ENCODE results near the gene ANTXR1.
"Not testable (repeated sequence)": the region's sequence is repeated elsewhere in the genome, so short reads cannot be mapped to it uniquely, and the experiment has no call there.

Gene ANTXR1

DNA sequence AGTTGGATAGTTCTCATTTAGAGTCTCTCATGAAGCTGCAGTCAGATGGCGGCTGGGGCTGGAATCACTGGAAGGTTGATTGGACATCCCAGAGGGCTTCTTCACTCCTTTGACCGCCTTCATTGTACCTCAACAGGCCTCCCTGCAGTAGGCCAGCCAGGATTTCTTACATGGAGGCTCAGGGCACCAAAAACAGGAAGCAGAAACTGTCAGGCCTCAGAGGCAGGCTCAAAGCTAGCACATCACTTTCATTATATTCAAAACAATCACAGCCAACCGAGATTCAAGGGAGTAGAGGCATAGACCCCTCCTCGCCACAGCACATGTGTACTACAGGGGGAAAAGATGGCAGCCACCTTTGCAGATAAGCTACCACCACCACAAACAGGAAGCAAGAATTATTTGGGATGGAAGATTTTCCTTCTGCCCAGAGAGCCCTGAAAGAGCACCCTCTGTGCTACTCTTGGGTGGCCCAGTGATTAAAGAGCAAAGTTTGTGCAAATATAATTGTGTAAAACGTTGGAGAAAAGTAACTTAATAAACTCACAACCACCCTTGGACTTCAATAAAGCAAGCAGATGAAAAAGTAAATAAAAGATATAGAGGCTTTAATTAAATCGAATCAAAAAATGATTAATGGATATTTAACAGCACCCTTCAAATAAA lies 218.8 kb downstream of the ANTXR1 start:
- no peak for DNase-seq (ENCODE audit: low read depth, low spot score)

DNA sequence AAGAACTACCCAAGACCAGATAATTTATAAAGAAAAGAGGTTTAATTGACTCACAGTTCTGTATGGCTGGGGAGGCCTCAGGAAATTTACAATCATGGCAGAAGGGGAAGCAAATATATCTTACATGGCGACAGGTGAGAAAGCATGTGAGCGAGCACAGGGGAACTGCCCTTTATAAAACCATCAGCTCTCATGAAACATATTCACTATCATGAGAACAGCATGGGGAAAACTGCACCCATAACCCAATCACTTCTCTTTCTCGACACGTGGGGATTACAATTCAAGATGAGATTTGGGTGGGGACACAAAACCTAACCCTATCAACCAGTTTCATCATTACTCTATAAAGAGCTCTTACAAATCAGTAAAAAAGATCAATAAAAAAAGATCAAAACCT lies 222.9 kb downstream of the ANTXR1 start:
- not testable (repeated sequence) for DNase-seq (ENCODE audit: low read depth, low spot score)

DNA sequence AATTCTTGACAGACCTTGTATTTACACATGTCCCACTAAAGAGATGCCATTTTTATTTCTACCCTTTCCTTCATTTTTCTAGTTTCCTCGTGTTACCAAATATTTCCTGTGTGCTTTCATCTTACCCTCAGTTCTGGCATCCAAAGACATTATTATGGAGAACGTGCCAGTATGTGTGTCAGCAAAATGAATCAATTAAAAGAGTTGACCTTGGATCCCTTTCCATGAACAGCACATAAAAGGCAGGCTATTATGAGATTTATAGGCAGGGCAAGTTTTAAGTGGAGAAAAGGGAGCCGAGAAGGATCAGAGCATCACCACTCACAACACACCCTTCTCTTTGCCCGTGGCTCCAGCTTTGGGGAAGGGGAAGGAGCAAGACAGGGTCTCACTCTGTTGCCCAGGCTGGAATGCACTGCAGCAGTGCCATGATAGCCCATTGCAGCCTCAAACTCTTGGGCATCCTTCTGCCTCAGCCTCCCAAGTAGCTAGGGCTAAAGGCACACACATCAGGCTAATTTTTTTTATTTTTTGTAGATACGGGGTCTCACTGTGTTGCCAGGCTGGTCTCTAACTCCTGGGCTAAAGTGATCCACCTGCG lies 224.2 kb downstream of the ANTXR1 start:
- no peak for DNase-seq (ENCODE audit: low read depth, low spot score)

DNA sequence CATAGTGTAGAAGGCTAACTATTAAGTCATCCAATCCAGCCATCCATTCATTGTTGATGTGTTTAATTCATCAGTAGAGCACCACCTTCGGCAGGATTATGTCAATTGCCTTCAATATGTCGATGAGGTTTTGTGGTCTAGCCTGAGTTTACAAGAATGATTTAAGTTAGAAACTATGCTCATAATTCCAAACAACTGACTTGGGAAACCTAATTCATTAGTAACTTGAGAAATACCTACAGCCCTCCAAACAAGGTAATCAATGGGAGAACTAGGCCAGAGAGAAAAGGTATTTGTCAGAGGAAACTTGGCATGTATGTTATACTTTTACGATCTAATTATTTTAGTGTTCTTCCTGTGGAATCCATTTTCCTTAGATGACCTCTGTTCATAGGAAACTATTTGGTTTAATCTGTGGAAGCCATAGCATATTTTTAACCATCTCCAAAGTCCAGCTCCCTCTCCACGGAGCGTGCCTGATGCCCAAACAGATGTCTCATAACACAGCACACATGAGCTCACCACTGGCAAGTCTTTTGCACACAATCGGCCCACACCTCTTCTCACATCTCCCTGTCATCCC lies 225.6 kb downstream of the ANTXR1 start:
- DNase-seq (ENCODE audit: low read depth, low spot score) = no peak

DNA sequence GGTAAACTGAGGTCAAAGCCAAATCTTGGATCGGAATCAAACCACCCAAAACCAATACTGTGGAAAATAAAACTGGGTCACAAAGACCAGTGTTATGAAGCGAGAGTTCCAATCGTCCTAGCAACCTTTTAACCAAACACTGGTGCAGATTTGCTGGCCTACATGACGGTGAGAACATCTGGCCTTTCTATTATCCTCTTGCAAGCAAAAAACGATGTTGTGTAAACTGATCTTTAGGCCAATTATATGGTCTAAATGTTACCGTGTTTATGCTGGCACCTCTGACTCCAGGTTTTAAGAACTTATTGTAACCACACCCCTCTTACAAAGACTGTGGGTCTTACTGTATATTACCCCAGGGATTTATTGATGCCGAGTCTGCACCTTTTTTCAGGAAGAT lies 228.1 kb downstream of the ANTXR1 start:
- no peak for DNase-seq (ENCODE audit: low read depth, low spot score)

DNA sequence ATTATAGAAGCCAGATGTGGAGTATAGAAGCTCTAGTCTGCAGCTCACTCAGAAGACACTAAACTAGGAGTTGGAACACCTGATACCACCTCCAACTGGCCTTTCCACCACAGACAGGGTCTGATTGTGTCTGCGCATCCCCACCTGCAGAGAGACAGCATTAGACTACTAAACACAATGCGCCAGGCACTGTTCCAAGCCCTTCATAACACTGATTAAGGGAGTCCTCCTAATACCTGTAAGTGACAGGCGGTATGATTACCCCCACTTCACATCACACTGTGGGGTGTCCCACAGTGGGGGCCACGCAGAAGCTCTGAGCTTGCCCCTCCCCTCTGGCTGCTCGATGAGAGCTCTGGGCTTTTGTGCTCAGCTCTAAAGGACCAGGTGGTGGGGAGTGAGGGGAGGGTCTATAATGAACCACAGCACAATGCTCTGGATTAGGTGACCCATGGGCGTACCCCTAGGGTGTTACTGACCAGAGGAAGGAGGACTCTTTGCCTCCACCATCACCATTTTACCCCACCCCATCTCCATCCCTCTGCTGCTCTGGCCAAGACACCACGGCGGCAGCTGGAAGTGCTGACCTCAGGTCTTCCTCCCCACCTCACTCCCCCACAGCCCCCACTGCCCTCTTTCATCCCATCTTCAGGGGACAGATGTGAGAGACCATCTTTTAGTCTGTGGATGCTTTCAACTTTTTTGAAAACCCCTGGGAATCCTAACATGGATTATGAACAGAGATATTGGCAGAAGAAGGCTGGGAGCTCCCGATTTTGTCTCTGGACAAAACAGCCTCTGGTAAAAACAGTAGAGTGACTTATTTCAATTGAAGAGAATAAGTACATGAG lies 228.9 kb downstream of the ANTXR1 start:
- DNase-seq (ENCODE audit: low read depth, low spot score) = no peak

DNA sequence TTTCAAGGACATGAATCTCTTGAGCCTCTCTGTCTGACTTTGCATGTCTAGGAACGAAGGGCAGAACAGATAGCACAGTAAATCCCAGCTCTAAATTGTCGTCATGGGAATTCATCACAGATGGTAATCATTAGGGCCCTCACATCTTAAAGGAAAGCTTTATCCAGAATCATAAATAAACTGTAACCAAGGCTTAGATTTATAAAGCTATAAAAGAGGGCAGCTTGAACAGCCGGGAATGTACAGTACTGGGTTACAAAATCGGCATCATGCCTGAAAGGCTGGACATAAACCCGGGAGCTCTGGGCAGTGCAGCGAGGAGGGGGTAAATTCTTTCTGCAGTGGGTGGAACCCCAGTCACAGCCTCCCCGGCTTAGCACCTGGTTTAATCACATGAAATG lies 229.7 kb downstream of the ANTXR1 start:
- no peak for DNase-seq (ENCODE audit: low read depth, low spot score)

DNA sequence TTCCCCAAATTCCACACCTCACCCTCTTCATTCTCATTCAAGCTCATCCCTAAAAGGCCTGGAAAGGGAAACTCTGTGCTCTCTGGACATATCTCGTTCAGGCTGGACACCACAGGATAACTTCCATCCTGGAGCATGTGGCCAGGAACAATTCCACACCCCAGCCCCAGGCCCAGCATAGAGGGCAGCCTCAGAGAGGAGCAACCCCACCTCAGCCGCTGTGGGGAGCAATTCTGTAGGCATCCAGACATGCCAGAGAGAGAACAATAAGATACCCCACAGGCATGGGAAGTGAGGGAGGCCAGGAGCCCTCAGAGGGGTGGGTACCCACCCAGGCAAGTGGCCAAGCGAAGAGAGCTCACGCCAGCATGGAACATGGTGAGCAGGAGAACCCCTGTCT lies 230.7 kb downstream of the ANTXR1 start:
- no peak for DNase-seq (ENCODE audit: low read depth, low spot score)

DNA sequence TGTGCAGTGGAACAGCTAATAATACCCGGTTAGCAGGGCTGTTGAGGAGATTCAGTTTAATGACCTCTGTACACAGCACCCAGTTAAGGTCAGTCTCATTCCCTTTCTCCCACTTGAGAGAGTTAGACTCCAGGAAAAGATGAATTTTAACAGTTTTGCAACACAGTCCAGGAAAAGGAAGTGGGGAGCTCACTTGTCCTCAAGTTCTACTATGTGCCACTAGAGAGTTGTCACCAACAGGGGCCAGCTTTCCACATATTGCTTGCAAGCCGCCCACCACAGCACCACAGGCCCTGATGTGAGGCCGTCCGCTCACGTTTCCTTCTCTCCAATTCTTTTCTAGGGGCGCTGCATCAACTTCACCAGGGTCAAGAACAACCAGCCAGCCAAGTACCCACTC lies 231.9 kb downstream of the ANTXR1 start:
- DNase-seq (ENCODE audit: low read depth, low spot score) = no peak

DNA sequence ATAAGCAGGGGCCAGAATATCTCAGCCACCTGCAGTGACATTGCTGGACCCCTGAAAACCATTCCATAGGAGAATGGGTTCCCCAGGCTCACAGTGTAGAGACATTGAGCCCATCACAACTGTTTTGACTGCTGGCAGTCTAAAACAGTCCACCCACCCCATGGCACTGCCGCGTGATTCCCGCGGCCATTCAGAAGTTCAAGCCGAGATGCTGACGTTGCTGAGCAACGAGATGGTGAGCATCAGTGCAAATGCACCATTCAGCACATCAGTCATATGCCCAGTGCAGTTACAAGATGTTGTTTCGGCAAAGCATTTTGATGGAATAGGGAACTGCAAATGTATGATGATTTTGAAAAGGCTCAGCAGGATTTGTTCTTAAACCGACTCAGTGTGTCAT lies 234.6 kb downstream of the ANTXR1 start:
- no peak for DNase-seq (ENCODE audit: low read depth, low spot score)

DNA sequence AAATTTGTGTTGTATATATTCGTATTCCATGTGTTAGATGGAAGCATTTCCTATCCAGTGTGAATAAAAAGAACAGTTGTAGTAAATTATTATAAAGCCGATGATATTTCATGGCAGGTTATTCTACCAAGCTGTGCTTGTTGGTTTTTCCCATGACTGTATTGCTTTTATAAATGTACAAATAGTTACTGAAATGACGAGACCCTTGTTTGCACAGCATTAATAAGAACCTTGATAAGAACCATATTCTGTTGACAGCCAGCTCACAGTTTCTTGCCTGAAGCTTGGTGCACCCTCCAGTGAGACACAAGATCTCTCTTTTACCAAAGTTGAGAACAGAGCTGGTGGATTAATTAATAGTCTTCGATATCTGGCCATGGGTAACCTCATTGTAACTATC lies 235.3 kb downstream of the ANTXR1 start:
- no peak for DNase-seq (ENCODE audit: low read depth, low spot score)

DNA sequence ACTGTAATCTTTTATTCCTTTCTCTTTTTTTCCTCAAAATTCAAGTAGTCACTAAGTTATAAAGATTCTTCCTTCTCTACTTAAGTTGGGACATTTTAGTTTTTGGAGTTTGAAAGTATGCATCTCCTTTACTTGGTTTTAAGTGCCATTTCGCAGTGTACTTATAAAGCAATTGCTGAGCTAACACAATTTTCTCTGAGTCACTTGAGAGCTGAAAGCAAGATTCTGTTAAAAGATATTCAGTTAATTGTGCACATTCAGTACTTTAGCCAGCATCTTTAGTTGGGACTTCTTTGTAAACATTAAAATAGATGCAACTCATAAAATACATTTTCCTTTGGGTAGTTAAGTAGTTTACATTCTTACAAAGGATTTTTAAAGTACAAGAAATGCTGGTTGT lies 238.0 kb downstream of the ANTXR1 start:
- DNase-seq (ENCODE audit: low read depth, low spot score) = no peak

DNA sequence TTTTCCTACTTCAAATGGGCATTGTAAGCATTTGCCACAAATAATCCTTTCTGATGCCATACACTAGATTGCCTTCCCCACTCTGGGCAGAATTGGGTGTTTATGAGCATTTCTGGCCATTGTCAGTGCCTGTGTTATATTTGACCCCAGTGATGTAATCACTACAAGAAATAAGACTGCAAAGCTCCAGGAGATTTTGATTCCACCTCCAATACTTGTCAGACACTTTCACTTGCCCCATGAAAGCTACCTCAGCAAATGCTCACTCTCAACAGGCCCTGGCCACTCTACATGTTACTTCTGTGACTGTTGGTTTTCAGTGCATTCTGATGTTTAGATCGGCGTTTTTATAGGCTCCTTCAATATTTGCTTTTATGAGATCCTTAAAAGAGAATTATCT lies 239.0 kb downstream of the ANTXR1 start:
- no peak for DNase-seq (ENCODE audit: low read depth, low spot score)

DNA sequence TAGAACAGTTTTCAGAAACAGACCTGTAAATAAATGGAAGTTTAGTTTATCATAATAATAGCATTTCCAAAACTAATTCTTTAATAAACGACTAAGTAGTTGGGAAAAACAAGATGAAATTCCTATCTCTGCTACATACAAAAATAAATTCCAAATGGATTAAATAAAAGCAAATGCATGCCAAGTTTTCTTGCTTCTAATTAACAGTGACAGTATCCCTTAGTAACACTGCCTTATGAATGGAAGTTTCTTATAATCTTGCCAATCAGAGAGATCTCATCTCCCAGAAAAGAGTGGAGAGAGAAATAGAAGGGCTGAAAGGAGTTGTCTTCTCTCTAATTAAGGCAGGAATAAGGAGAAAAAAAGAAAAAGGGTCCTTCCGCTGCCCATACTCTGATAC lies 240.1 kb downstream of the ANTXR1 start:
- no peak for DNase-seq (ENCODE audit: low read depth, low spot score)

DNA sequence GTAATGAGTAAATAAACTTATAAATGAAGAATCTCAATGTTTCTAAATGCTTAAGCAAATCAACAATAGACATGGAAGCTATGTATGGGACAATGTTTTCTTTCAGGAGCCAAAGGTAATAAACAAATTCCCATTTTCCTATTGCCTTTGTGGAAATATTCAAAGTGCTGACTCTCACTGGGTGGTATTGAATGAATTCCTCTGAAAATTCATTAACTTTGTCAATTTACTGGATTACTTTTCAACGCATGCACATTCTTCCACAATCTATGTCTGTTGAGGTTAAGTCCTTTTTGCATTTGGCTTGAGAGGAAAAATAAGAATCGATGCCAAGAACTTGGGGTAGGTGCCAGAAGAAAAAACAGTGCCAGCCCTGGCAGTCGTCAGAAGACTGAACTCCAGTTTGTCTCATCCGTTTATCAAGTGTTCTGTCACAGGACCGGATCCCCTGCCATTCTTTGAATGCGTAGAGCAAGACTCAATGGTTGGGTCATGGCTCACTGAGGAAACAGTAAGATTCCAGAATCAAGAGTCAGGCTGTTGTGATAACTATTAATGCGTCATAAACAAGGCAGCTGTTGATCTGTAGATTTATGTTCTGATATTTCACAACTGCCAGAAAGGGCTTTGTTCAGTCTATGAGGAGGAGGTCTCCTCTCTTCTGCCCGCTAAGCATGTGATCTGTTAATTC lies 240.8 kb downstream of the ANTXR1 start:
- DNase-seq (ENCODE audit: low read depth, low spot score) = peak; percentile 54

DNA sequence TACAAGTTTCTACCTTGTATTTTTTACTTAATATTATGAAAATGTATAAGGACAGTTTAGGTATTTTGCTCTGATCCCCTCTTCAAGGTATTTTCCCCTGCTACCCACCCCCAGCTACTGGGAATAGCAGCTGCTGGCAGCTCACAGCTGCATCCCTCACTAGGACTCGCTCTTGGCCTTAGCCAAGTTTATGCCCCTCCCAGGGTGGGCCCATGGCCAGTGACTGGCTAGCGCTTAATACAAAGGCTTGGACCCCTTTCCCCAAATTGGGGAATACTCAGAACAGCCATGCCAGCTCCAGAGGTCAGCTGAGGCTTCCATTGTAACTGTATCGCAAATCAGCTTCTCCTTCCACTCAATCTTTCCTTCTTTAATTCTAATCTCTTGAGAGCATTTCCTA lies 242.8 kb downstream of the ANTXR1 start:
- DNase-seq (ENCODE audit: low read depth, low spot score) = no peak

DNA sequence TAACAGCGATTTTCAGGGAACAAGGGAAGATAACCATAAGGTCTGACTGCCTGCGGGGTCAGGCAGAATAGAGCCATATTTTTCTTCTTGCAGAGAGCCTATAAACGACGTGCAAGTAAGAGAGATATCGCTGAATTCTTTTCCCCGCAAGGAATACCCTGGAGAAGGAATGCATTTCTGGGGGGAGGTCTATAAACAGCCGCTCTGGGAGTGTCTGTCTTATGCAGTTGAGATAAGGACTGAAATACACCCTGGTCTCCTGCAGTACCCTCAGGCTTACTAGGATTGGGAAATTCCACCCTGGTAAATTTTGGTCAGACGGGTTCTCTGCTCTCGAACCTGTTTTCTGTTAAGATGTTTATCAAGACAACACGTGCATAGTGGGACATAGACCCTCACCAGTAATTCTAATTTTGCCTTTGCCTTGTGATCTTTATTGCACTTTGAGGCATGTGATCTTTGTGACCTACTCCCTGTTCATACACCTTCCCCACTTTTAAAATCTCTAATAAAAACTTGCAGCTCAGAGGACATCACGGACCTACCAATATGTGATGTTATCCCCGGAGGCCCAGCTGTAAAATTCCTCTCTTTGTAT lies 247.1 kb downstream of the ANTXR1 start:
- not testable (repeated sequence) for DNase-seq (ENCODE audit: low read depth, low spot score)

DNA sequence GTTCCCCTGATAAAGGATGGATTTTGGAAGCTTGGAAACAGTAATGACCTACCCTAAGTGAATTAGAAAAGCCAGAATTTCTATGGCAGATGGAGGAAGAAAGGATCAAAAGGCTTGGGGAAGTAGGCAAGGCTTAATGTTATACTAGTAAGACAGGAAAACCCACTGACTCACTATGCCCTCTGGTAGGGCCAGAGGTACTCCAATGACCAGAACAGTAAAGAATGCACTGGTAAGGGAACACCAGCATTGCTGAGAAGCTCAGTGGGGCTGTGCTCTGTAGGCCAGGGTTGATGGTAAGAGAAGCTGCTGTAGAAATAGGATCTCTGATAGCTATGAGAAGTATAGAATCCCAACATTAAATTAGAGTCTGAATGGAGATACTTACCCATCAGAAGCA lies 247.7 kb downstream of the ANTXR1 start:
- DNase-seq (ENCODE audit: low read depth, low spot score) = no peak

DNA sequence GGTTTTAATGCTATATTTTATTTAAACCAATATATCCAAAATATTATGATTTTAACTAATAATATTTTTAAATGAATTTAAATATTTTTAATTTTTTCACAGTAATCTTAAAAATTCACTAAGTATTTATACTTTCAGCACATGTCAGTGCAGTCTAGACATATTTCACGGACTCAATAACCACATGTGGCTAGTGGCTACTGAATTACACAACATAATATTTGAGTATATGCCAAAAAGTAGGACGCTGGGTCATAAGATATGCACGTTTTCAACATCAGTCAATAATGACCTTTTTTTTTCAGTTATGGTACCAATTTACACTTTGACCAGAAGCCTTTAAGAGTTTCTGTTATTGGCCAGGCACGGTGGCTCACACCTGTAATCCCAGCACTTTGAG lies 256.4 kb downstream of the ANTXR1 start:
- no peak for DNase-seq (ENCODE audit: low read depth, low spot score)

DNA sequence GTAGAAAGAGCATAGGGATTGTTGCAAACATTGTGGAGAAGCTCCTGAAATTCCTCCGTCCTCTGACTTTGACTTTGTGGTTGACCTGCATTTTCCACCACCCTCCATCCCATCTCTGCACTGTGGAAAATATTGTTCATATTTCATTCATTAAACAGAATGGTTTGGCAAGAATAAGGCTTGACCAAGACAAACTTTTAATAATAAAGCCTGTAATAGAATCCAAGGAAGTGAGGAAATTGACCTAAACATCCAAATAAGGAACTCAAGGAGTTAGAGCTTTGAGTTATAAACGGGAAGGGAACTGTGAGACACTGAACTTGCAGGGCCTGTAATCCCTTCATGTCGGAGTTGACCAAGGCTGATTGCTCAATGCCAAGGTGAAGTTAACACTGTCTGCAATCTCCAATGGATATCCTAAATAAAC lies 258.9 kb downstream of the ANTXR1 start:
- no peak for DNase-seq (ENCODE audit: low read depth, low spot score)

DNA sequence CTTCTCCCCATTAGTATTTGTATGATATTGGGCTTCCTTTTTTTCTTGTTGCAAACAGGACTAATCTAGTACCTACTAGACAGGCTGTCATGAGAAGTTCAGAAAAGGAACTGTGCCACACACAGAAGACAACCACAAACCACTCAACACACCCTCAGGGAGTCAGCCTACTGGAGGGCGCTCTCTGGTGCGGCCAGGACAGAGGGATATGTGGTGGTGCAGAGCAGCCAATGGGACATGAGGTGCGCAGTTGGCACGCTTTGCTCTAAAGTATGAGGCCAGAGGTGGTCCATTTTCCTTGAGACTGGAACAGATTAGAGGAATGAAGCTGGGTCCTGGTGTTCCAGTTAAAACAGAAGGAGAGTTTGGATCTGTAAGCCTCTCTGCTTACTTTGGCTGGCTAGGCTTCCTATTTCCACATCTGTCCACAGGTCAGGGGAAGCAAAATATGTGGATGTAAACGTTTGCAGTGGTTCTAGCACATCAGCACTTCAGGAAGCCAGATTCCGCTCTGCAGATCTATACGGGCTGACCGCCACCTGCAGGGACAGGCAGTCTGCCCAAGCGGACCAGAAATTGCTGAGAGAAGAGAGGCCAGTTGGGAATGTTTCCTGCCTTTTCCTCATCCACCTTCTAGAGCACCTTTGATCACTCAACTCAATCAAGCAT lies 260.0 kb downstream of the ANTXR1 start:
- peak; percentile 45 for DNase-seq (ENCODE audit: low read depth, low spot score)

Measured in smooth muscle cell of the brain vasculature (primary cell).